HepG2 (cell line): Measurements from ENCODE around the gene HSP90AB1. TPM values are rescaled to one million over a fixed set of nuclear protein-coding genes. Genes with fewer than 3 reads are reported as not detected.
A peak's percentile ranks its signal among the peaks of the same experiment; 100 is the strongest.

Experiments
- CCAR2 ChIP-seq: fragments of 200-400 bp; formaldehyde crosslinking; optimal IDR thresholded peaks from 2 replicates; pipeline ENCODE3; 2018; ENCODE audit warnings: low read depth, mild to moderate bottlenecking, low read length, moderate library complexity
- EZH2 ChIP-seq: conservative IDR thresholded peaks from 2 replicates; pipeline ENCODE4 v1.6.1; 2012; ENCODE audit warnings: mild to moderate bottlenecking, low read depth, low read length, moderate library complexity
- FOXK1 ChIP-seq: sonication (generic); formaldehyde crosslinking; IDR thresholded peaks from 2 replicates; pipeline ENCODE4 v1.4.0; 2020; ENCODE audit warnings: low read depth, missing genetic modification reagents, borderline replicate concordance
- KDM6A ChIP-seq: IDR thresholded peaks from 2 replicates; pipeline ENCODE4 v1.6.1; 2016; ENCODE audit warnings: low read depth
- MEIS2 ChIP-seq: sonication (generic); formaldehyde crosslinking; IDR thresholded peaks from 2 replicates; pipeline ENCODE4 v1.9.0; 2021; ENCODE audit warnings: mild to moderate bottlenecking, missing genetic modification reagents
- MIXL1 ChIP-seq: IDR thresholded peaks from 2 replicates; pipeline ENCODE4 v1.6.1; 2016
- NFRKB ChIP-seq: fragments of 450-650 bp; IDR thresholded peaks from 2 replicates; pipeline ENCODE4 v1.6.1; 2017
- TAF15 ChIP-seq: fragments of 200-400 bp; formaldehyde crosslinking; IDR thresholded peaks from one replicate; pipeline ENCODE4 v1.6.1; 2018; ENCODE audit warnings: mild to moderate bottlenecking, low read depth, low read length; ENCODE audit not compliant: poor library complexity, severe bottlenecking
- ZMYM4 ChIP-seq: sonication (generic); formaldehyde crosslinking; IDR thresholded peaks from 2 replicates; pipeline ENCODE4 v1.8.1; 2023; ENCODE audit warnings: mild to moderate bottlenecking, missing genetic modification reagents
- ZNF225 ChIP-seq: sonication (generic); formaldehyde crosslinking; IDR thresholded peaks from 2 replicates; pipeline ENCODE4 v1.4.0; 2020; ENCODE audit warnings: mild to moderate bottlenecking, missing genetic modification reagents
- ZNF34 ChIP-seq: sonication (generic); formaldehyde crosslinking; IDR thresholded peaks from 2 replicates; pipeline ENCODE4 v1.4.0; 2020; ENCODE audit warnings: mild to moderate bottlenecking, missing genetic modification reagents, borderline replicate concordance
- ZNF777 ChIP-seq: sonication (generic); formaldehyde crosslinking; IDR thresholded peaks from 2 replicates; pipeline ENCODE4 v1.4.0; 2020; ENCODE audit warnings: missing genetic modification reagents
- polyA plus RNA-seq, 8 experiments: library from polyadenylated mRNA; depleted of rRNA in 3 of 8; stranded (reverse) in 7 of 8; unstranded in 1 of 8; fragments of >200 nt; fragmentation: Illumina TruSeq in 4 of 8; extraction: Trizol in 4 of 8; gene quantifications; 2 replicates each; pipeline versions ENCODE4 v1.2.1 to v1.2.3, GENCODE V29; 2011 to 2016; ENCODE audit warnings: low read depth in 4 of 8, missing spikeins in 1 of 8, mixed read lengths in 1 of 8; ENCODE audit not compliant: insufficient read depth in 1 of 8
- total RNA-seq, 5 experiments: library from RNA; depleted of rRNA; stranded (reverse); fragments of >200 nt; fragmentation: Illumina TruSeq; extraction: Trizol; gene quantifications; 2 replicates each; pipeline ENCODE4 v1.2.3, GENCODE V29; 2016; ENCODE audit warnings: low read depth in 1 of 5
- TF ChIP-seq, protein P1 (sequence below): IDR thresholded peaks from 2 replicates; pipeline ENCODE4 v1.6.1; 2016; ENCODE audit warnings: missing compliant biosample characterization, missing genetic modification reagents, borderline replicate concordance
- TF ChIP-seq, protein P2 (sequence below): sonication (generic); formaldehyde crosslinking; IDR thresholded peaks from 2 replicates; pipeline ENCODE4 v1.5.0; 2020; ENCODE audit warnings: missing genetic modification reagents
- TF ChIP-seq, protein P3 (sequence below): sonication (generic); formaldehyde crosslinking; conservative IDR thresholded peaks from 2 replicates; pipeline ENCODE4 v1.5.0; 2020; ENCODE audit warnings: missing genetic modification reagents
- TF ChIP-seq, protein P4 (sequence below): sonication (generic); formaldehyde crosslinking; IDR thresholded peaks from 2 replicates; pipeline ENCODE4 v1.4.0; 2020; ENCODE audit warnings: missing genetic modification reagents
- TF ChIP-seq, protein P5 (sequence below): sonication (generic); formaldehyde crosslinking; conservative IDR thresholded peaks from 2 replicates; pipeline ENCODE4 v1.8.0; 2022; ENCODE audit warnings: missing genetic modification reagents
- TF ChIP-seq, protein P6 (sequence below): sonication (generic); formaldehyde crosslinking; IDR thresholded peaks from 2 replicates; pipeline ENCODE4 v1.4.0; 2020; ENCODE audit warnings: missing genetic modification reagents

Gene HSP90AB1
- total and polyA plus RNA-seq, 2 of the 13 experiments (the other 11 are each of a cell fraction or from before 2014, with no cell fraction given) = 1,325 to 1,472 TPM

DNA sequence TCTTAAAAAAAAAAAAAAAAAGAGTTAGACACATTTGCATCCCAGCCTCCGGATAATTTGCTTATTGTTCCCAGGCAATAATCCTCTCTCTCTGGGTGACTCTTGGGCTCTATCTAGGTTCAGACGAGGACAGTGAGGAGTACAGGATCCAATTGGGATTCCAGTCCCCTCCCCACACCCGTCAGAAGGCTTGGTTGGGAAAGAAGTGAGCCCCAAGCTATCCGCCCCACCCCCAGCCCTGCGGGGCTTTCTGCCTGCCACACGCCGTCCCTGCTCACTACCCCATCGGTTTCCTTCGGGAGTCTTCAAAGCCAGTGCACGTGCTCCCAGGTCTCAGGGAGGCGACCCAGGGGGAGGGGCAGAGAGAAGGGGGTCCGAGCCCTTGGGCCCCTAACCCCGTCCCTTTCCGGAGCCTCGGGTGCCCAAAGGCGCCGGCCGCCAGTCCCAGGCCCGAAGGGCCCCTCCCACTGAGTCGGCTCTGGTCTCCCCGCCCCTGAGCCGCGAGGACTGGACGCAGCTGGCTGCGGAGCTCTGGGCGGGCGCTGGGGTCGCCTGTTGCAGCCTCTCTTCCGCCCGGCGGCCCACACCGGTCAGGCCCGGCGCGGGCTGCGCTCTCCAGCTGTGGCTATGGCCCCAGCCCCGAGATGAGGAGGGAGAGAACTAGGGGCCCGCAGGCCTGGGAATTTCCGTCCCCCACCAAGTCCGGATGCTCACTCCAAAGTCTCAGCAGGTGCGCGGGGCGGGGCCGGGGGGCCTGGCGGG, 27.7 kb upstream of the HSP90AB1 start (continued):
- TF ChIP-seq, protein P1, sequence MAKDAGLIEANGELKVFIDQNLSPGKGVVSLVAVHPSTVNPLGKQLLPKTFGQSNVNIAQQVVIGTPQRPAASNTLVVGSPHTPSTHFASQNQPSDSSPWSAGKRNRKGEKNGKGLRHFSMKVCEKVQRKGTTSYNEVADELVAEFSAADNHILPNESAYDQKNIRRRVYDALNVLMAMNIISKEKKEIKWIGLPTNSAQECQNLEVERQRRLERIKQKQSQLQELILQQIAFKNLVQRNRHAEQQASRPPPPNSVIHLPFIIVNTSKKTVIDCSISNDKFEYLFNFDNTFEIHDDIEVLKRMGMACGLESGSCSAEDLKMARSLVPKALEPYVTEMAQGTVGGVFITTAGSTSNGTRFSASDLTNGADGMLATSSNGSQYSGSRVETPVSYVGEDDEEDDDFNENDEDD (CRISPR knock-in tag) = peak; percentile 78; the same call in 1 of the 2 replicates
- TF ChIP-seq FOXK1 (CRISPR knock-in tag) (0 out of 2 replicates have a peak, but pooled peaks have one; percentile 34), MIXL1 (CRISPR knock-in tag) (no peak), CCAR2 (no peak), ZNF777 (CRISPR knock-in tag) (peak; percentile 37; the same call in 1 of the 2 replicates), MEIS2 (CRISPR knock-in tag) (peak; percentile 69; the same call in 1 of the 2 replicates), TAF15 (no peak), ZNF34 (CRISPR knock-in tag) (0 out of 2 replicates have a peak, but pooled peaks have one; percentile 63), NFRKB (no peak), ZNF225 (CRISPR knock-in tag) (peak; percentile 81), EZH2 (no peak), KDM6A (CRISPR knock-in tag) (no peak; the same call in 1 of the 2 replicates), ZMYM4 (CRISPR knock-in tag) (no peak)
- TF ChIP-seq, protein P2, sequence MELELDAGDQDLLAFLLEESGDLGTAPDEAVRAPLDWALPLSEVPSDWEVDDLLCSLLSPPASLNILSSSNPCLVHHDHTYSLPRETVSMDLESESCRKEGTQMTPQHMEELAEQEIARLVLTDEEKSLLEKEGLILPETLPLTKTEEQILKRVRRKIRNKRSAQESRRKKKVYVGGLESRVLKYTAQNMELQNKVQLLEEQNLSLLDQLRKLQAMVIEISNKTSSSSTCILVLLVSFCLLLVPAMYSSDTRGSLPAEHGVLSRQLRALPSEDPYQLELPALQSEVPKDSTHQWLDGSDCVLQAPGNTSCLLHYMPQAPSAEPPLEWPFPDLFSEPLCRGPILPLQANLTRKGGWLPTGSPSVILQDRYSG (CRISPR knock-in tag) = peak; percentile 85; the same call in 1 of the 2 replicates
- TF ChIP-seq, protein P3, sequence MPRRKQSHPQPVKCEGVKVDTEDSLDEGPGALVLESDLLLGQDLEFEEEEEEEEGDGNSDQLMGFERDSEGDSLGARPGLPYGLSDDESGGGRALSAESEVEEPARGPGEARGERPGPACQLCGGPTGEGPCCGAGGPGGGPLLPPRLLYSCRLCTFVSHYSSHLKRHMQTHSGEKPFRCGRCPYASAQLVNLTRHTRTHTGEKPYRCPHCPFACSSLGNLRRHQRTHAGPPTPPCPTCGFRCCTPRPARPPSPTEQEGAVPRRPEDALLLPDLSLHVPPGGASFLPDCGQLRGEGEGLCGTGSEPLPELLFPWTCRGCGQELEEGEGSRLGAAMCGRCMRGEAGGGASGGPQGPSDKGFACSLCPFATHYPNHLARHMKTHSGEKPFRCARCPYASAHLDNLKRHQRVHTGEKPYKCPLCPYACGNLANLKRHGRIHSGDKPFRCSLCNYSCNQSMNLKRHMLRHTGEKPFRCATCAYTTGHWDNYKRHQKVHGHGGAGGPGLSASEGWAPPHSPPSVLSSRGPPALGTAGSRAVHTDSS (CRISPR knock-in tag) = no peak
- TF ChIP-seq, protein P4, sequence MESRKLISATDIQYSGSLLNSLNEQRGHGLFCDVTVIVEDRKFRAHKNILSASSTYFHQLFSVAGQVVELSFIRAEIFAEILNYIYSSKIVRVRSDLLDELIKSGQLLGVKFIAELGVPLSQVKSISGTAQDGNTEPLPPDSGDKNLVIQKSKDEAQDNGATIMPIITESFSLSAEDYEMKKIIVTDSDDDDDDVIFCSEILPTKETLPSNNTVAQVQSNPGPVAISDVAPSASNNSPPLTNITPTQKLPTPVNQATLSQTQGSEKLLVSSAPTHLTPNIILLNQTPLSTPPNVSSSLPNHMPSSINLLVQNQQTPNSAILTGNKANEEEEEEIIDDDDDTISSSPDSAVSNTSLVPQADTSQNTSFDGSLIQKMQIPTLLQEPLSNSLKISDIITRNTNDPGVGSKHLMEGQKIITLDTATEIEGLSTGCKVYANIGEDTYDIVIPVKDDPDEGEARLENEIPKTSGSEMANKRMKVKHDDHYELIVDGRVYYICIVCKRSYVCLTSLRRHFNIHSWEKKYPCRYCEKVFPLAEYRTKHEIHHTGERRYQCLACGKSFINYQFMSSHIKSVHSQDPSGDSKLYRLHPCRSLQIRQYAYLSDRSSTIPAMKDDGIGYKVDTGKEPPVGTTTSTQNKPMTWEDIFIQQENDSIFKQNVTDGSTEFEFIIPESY (CRISPR knock-in tag) = no peak
- TF ChIP-seq, protein P5, sequence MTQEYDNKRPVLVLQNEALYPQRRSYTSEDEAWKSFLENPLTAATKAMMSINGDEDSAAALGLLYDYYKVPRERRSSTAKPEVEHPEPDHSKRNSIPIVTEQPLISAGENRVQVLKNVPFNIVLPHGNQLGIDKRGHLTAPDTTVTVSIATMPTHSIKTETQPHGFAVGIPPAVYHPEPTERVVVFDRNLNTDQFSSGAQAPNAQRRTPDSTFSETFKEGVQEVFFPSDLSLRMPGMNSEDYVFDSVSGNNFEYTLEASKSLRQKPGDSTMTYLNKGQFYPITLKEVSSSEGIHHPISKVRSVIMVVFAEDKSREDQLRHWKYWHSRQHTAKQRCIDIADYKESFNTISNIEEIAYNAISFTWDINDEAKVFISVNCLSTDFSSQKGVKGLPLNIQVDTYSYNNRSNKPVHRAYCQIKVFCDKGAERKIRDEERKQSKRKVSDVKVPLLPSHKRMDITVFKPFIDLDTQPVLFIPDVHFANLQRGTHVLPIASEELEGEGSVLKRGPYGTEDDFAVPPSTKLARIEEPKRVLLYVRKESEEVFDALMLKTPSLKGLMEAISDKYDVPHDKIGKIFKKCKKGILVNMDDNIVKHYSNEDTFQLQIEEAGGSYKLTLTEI (CRISPR knock-in tag) = no peak
- TF ChIP-seq, protein P6, sequence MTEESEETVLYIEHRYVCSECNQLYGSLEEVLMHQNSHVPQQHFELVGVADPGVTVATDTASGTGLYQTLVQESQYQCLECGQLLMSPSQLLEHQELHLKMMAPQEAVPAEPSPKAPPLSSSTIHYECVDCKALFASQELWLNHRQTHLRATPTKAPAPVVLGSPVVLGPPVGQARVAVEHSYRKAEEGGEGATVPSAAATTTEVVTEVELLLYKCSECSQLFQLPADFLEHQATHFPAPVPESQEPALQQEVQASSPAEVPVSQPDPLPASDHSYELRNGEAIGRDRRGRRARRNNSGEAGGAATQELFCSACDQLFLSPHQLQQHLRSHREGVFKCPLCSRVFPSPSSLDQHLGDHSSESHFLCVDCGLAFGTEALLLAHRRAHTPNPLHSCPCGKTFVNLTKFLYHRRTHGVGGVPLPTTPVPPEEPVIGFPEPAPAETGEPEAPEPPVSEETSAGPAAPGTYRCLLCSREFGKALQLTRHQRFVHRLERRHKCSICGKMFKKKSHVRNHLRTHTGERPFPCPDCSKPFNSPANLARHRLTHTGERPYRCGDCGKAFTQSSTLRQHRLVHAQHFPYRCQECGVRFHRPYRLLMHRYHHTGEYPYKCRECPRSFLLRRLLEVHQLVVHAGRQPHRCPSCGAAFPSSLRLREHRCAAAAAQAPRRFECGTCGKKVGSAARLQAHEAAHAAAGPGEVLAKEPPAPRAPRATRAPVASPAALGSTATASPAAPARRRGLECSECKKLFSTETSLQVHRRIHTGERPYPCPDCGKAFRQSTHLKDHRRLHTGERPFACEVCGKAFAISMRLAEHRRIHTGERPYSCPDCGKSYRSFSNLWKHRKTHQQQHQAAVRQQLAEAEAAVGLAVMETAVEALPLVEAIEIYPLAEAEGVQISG (CRISPR knock-in tag) = no peak
